SK-N-SH (cell line): ENCODE results near the gene ZIK1. TPM values are rescaled to one million over a fixed set of nuclear protein-coding genes. Genes with fewer than 3 reads are reported as not detected.
A peak's percentile ranks its signal among the peaks of the same experiment; 100 is the strongest.

Source experiments
- CTCF ChIA-PET: fragments of 300-600, 350-600 bp; formaldehyde crosslinking; extraction: SDS; loops from one replicate; lab custom pipeline; 2021; lab: Yijun Ruan, JAX
- POLR2A ChIA-PET: fragments of 350-600 bp; sonication (Branson Sonifier 250); formaldehyde crosslinking; extraction: SDS; loops from one replicate; lab custom pipeline; 2020; ENCODE audit warnings: antibody characterized with exemption, inconsistent platforms; lab: Yijun Ruan, JAX
- DNase-seq: peaks from one replicate; pipeline ENCODE4 v3.0.0; 2012
- H2AFZ ChIP-seq: fragments of 200-600 bp; sonication (generic); 2 replicates; pipeline ENCODE4 v1.8.1; 2016; ENCODE audit warnings: antibody characterized with exemption, mild to moderate bottlenecking, low read depth
- H3F3A ChIP-seq: fragments of 200-600 bp; sonication (generic); replicated peaks from 2 replicates; pipeline ENCODE3; 2016; ENCODE audit warnings: antibody characterized with exemption, mild to moderate bottlenecking; ENCODE audit not compliant: insufficient read depth
- H3K27ac ChIP-seq, 2 experiments: fragments of 200-500 bp in 1 of 2; fragments of 200-600 bp in 1 of 2; sonication (Bioruptor generic) in 1 of 2; sonication (generic), shearing (Covaris generic) in 1 of 2; 2 replicates each; pipeline versions ENCODE4 v1.5.1 to v1.6.1; 2014 to 2016; ENCODE audit warnings: low read depth in 2 of 2, inconsistent platforms in 1 of 2, low read length in 1 of 2, mild to moderate bottlenecking in 1 of 2, mixed read lengths in 1 of 2
- H3K27me3 ChIP-seq: fragments of 200-600 bp; sonication (generic), shearing (Covaris generic); 2 replicates; pipeline ENCODE4 v1.6.1; 2016; ENCODE audit warnings: mixed run types; ENCODE audit not compliant: insufficient read depth
- H3K36me3 ChIP-seq, 2 experiments: fragments of 200-500 bp in 1 of 2; fragments of 200-600 bp in 1 of 2; sonication (Bioruptor generic) in 1 of 2; sonication (generic) in 1 of 2; replicated peaks in 1 of 2; 2 replicates each; pipeline versions ENCODE3 to v1.5.1; 2014 to 2016; ENCODE audit warnings: low read length in 1 of 2, mild to moderate bottlenecking in 1 of 2; ENCODE audit not compliant: insufficient read depth in 2 of 2, control insufficient read depth in 1 of 2
- H3K4me1 ChIP-seq, 2 experiments: fragments of 200-500 bp in 1 of 2; fragments of 200-600 bp in 1 of 2; sonication (Bioruptor generic) in 1 of 2; sonication (generic), shearing (Covaris generic) in 1 of 2; 2 replicates each; pipeline versions ENCODE4 v1.5.1 to v1.6.1; 2014 to 2016; ENCODE audit warnings: low read depth in 1 of 2, low read length in 1 of 2, mixed run types in 1 of 2; ENCODE audit not compliant: insufficient read depth in 2 of 2, control insufficient read depth in 1 of 2
- H3K4me2 ChIP-seq: fragments of 200-600 bp; sonication (generic), shearing (Covaris generic); 2 replicates; pipeline ENCODE4 v1.6.1; 2017; ENCODE audit warnings: mixed run types
- H3K4me3 ChIP-seq, 2 experiments: fragments of 200-500 bp in 1 of 2; fragments of 200-600 bp in 1 of 2; sonication (Bioruptor generic) in 1 of 2; sonication (generic), shearing (Covaris generic) in 1 of 2; 2 replicates each; pipeline versions ENCODE4 v1.5.1 to v1.8.1; 2014 to 2016; ENCODE audit warnings: low read depth in 2 of 2, inconsistent platforms in 1 of 2, low read length in 1 of 2, mild to moderate bottlenecking in 1 of 2, mixed read lengths in 1 of 2, moderate library complexity in 1 of 2
- H3K79me2 ChIP-seq: fragments of 200-600 bp; sonication (generic); 2 replicates; pipeline ENCODE4 v1.8.1; 2017; ENCODE audit warnings: mild to moderate bottlenecking; ENCODE audit not compliant: insufficient read depth
- H3K9ac ChIP-seq: fragments of 200-600 bp; sonication (generic); 2 replicates; pipeline ENCODE4 v1.6.1; 2017; ENCODE audit warnings: mixed run types
- H3K9me2 ChIP-seq: fragments of 200-600 bp; sonication (generic); 2 replicates; pipeline ENCODE4 v1.6.1; 2017; ENCODE audit warnings: mixed run types
- H3K9me3 ChIP-seq: fragments of 200-600 bp; sonication (generic); 2 replicates; pipeline ENCODE4 v1.6.1; 2017; ENCODE audit warnings: mixed run types, mild to moderate bottlenecking, moderate library complexity
- H4K20me1 ChIP-seq: fragments of 200-600 bp; sonication (generic); 2 replicates; pipeline ENCODE4 v1.6.1; 2017; ENCODE audit warnings: mild to moderate bottlenecking, mixed run types; ENCODE audit not compliant: insufficient read depth
- CHD2 ChIP-seq: fragments of 150-350 bp; IDR thresholded peaks from 2 replicates; pipeline ENCODE4 v1.6.1; 2018; ENCODE audit warnings: low read length; ENCODE audit not compliant: partially characterized antibody
- CTCF ChIP-seq: fragments of 200-600 bp; sonication (generic); IDR thresholded peaks from 2 replicates; pipeline ENCODE4 v1.6.1; 2017; ENCODE audit warnings: antibody characterized with exemption, mild to moderate bottlenecking, moderate library complexity
- ELF1 ChIP-seq: IDR thresholded peaks from 2 replicates; pipeline ENCODE4 v1.4.0; 2012
- EZH2phosphoT487 ChIP-seq: fragments of 200-600 bp; sonication (generic); IDR thresholded peaks from 2 replicates; pipeline ENCODE4 v1.6.1; 2017; ENCODE audit warnings: low read depth, mixed run types, mild to moderate bottlenecking, antibody characterized with exemption, moderate library complexity, borderline replicate concordance
- FOXM1 ChIP-seq: IDR thresholded peaks from 2 replicates; pipeline ENCODE4 v1.4.0; 2012; ENCODE audit warnings: low read depth, mild to moderate bottlenecking
- GABPA ChIP-seq: IDR thresholded peaks from 2 replicates; pipeline ENCODE4 v1.4.0; 2012; ENCODE audit warnings: low read depth, mild to moderate bottlenecking
- JUND ChIP-seq: IDR thresholded peaks from 2 replicates; pipeline ENCODE4 v1.4.0; 2012
- MXI1 ChIP-seq: IDR thresholded peaks from 2 replicates; pipeline ENCODE4 v1.6.1; 2012; ENCODE audit warnings: mild to moderate bottlenecking, low read depth, low read length, improper control_type of control experiment
- NFIC ChIP-seq: IDR thresholded peaks from 2 replicates; pipeline ENCODE4 v1.4.0; 2012; ENCODE audit warnings: borderline replicate concordance
- PBX3 ChIP-seq: IDR thresholded peaks from 2 replicates; pipeline ENCODE4; 2012
- POLR2AphosphoS5 ChIP-seq: IDR thresholded peaks from 2 replicates; pipeline ENCODE4 v1.6.1; 2012; ENCODE audit warnings: low read depth, low read length
- RAD21 ChIP-seq: IDR thresholded peaks from 2 replicates; pipeline ENCODE4 v1.6.1; 2012; ENCODE audit warnings: mild to moderate bottlenecking, low read length
- RCOR1 ChIP-seq: fragments of 150-350 bp; IDR thresholded peaks from 2 replicates; pipeline ENCODE4 v1.6.1; 2017; ENCODE audit warnings: antibody characterized with exemption, low read length
- RXRA ChIP-seq: IDR thresholded peaks from 2 replicates; pipeline ENCODE4 v1.4.0; 2012; ENCODE audit warnings: low read depth, mild to moderate bottlenecking, borderline replicate concordance
- SMC3 ChIP-seq: IDR thresholded peaks from 2 replicates; pipeline ENCODE4 v1.6.1; 2012; ENCODE audit warnings: low read depth, low read length, improper control_type of control experiment
- TAF1 ChIP-seq: IDR thresholded peaks from 2 replicates; pipeline ENCODE4 v1.6.1; 2012; ENCODE audit warnings: low read depth, mild to moderate bottlenecking, low read length, moderate library complexity, borderline replicate concordance
- WGBS: methylation state at CpG from one replicate; pipeline ENCODE4 v1.1.6; 2017; ENCODE audit warnings: low lambda C conversion rate; 5-methylcytosine and 5-hydroxymethylcytosine counted together
- polyA plus RNA-seq, 3 experiments: library from polyadenylated mRNA; depleted of rRNA; stranded (reverse); fragments of >200 nt; gene quantifications; 2 replicates each; pipeline ENCODE4 v1.2.3, GENCODE V29; 2012
- TF ChIP-seq, protein P1 (sequence below): IDR thresholded peaks from 2 replicates; pipeline ENCODE4 v1.4.0; 2012; ENCODE audit warnings: low read depth, borderline replicate concordance
- TF ChIP-seq, protein P2 (sequence below): fragments of 150-350 bp; IDR thresholded peaks from 2 replicates; pipeline ENCODE4 v1.6.1; 2016; ENCODE audit warnings: mild to moderate bottlenecking, low read depth, low read length
- TF ChIP-seq, protein P3 (sequence below): IDR thresholded peaks from 2 replicates; pipeline ENCODE4 v1.4.0; 2012; ENCODE audit warnings: low read depth, borderline replicate concordance

ZIK1 gene
- polyA plus RNA-seq, 1 of the 3 experiments (the other 2 are of a cell fraction) = 2.1 TPM

DNA sequence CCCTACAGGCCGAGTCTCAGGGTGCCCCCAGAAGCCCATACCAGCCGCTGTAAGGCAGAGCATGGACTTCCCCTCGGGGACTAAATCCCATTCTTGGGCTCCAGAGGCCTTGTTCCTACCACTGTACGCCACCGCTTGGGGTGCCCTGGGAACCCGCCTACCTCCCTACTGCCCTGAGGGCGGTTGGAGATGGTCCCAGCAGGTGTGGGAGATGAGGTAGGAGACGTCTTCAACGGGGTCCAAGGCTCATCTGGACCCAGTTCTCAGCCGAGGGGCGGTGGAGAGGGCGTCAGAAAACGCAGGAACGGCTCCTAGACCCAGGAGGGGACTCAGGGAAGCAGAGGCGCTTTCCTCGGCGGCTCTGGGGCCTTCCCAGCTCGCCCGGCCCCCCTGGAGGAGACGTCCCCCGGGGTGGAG lies 833 bp upstream of the ZIK1 start:
- POLR2A ChIA-PET = no interaction called here
- Histone ChIP-seq H3K9me3 (no peaks in the 10 kb centered on the region; the same call in 1 of the 2 replicates), H2AFZ (peak overlapping the region; percentile 90; the same call in 1 of the 2 replicates), H3K4me3 (peak overlapping the region in 1 of 2 experiments; percentile 62; a peak in 1 of 4 replicates), H3K27ac (no peak overlapping the region), H3K27me3 (no peaks in the 10 kb centered on the region), H3K79me2 (peaks cover 9% of the 10 kb centered on the region), H3K4me1 (peaks cover 0 to 9% of the 10 kb centered on the region in 2 experiments; a peak in 1 of 4 replicates), H3K9ac (no peak overlapping the region), H3K9me2 (no peaks in the 10 kb centered on the region), H4K20me1 (no peaks in the 10 kb centered on the region), H3F3A (peaks cover 3% of the 10 kb centered on the region), H3K4me2 (no peak overlapping the region), H3K36me3 (no peaks in the 10 kb centered on the region)
- no peak for DNase-seq
- no peak for TF ChIP-seq CHD2
- TF ChIP-seq NFIC = no peak
- TF ChIP-seq JUND = no peak
- no peak for TF ChIP-seq RXRA
- no peak for TF ChIP-seq RAD21
- TF ChIP-seq TAF1 = no peak
- no peak for TF ChIP-seq CTCF
- WGBS = 66% methylated on average over 13 of the region's 21 CpGs
- CTCF ChIA-PET = interaction anchor here (1.4 kb wide), 1 partner anchor 39 kb away, joined by 3 read pairs; no protein-coding TSS in a partner anchor

DNA sequence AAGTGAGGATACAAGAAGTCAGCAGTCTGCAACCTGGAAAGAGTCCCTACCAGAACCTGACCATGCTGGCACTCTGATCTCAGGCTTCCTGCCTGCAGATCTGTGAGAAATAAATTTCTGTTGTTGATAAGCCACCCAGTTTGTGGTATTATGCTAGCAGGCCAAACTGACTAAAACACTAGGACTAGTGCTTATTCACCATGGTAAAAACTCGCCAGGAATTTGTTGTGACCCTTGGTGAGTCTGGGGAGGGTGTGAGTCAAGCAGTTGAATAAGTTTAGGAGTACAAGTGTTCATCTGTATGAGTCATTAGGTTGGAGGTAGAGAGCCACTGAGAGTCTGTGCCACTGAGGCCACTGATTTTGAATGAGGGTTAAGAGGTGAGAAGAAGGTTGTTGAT lies 3.6 kb downstream of the ZIK1 start:
- H3K9me3 ChIP-seq = no peaks in the 10 kb centered on the region
- TF ChIP-seq, protein P1, sequence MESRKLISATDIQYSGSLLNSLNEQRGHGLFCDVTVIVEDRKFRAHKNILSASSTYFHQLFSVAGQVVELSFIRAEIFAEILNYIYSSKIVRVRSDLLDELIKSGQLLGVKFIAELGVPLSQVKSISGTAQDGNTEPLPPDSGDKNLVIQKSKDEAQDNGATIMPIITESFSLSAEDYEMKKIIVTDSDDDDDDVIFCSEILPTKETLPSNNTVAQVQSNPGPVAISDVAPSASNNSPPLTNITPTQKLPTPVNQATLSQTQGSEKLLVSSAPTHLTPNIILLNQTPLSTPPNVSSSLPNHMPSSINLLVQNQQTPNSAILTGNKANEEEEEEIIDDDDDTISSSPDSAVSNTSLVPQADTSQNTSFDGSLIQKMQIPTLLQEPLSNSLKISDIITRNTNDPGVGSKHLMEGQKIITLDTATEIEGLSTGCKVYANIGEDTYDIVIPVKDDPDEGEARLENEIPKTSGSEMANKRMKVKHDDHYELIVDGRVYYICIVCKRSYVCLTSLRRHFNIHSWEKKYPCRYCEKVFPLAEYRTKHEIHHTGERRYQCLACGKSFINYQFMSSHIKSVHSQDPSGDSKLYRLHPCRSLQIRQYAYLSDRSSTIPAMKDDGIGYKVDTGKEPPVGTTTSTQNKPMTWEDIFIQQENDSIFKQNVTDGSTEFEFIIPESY = no peak
- no peak for TF ChIP-seq PBX3
- TF ChIP-seq GABPA = no peak
- TF ChIP-seq NFIC = no peak
- TF ChIP-seq FOXM1 = no peak
- TF ChIP-seq, protein P2, sequence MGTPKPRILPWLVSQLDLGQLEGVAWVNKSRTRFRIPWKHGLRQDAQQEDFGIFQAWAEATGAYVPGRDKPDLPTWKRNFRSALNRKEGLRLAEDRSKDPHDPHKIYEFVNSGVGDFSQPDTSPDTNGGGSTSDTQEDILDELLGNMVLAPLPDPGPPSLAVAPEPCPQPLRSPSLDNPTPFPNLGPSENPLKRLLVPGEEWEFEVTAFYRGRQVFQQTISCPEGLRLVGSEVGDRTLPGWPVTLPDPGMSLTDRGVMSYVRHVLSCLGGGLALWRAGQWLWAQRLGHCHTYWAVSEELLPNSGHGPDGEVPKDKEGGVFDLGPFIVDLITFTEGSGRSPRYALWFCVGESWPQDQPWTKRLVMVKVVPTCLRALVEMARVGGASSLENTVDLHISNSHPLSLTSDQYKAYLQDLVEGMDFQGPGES = no peak
- no peak for TF ChIP-seq RCOR1
- no peak for TF ChIP-seq POLR2AphosphoS5
- TF ChIP-seq SMC3 = no peak
- TF ChIP-seq, protein P3, sequence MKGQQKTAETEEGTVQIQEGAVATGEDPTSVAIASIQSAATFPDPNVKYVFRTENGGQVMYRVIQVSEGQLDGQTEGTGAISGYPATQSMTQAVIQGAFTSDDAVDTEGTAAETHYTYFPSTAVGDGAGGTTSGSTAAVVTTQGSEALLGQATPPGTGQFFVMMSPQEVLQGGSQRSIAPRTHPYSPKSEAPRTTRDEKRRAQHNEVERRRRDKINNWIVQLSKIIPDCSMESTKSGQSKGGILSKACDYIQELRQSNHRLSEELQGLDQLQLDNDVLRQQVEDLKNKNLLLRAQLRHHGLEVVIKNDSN = no peak
- TF ChIP-seq CTCF = no peak
- TF ChIP-seq ELF1 = no peak
- TF ChIP-seq MXI1 = no peak
- no peak for TF ChIP-seq EZH2phosphoT487
- TF ChIP-seq JUND = no peak

More for the DNA sequence above, 3.6 kb downstream of the ZIK1 start:
- H3K4me1 ChIP-seq = peaks cover 0 to 8% of the 10 kb centered on the region in 2 experiments; a peak in 1 of 4 replicates
- H3K27ac ChIP-seq = no peak overlapping the region
- no peak overlapping the region for H2AFZ ChIP-seq
- peaks cover 24 to 27% of the 10 kb centered on the region in 2 experiments for H3K36me3 ChIP-seq
- ChIA-PET CTCF (no interaction called here), POLR2A (no interaction called here)
- no peaks in the 10 kb centered on the region for H3K9me2 ChIP-seq
- H3K79me2 ChIP-seq = peaks cover 5% of the 10 kb centered on the region; the same call in 1 of the 2 replicates
- no peaks in the 10 kb centered on the region for H3K27me3 ChIP-seq
- H4K20me1 ChIP-seq = no peaks in the 10 kb centered on the region
- no peak overlapping the region for H3K4me2 ChIP-seq
- no peak for DNase-seq
- WGBS = 56% methylated on average over 1 of the region's 1 CpG
- H3K4me3 ChIP-seq = no peak overlapping the region
- H3K9ac ChIP-seq = no peak overlapping the region
- H3F3A ChIP-seq = peaks cover 3% of the 10 kb centered on the region
